SK-N-MC (cell line): ENCODE measurements around the gene NUDCD2.
"Not testable (repeated sequence)": the region's sequence is repeated elsewhere in the genome, so short reads cannot be mapped to it uniquely, and the experiment has no call there.

Source experiments
- DNase-seq: peaks from one replicate; pipeline ENCODE4 v3.0.0-alpha.2; 2011; ENCODE audit warnings: low read depth, low spot score
- H3K27ac ChIP-seq: fragments of 200-600 bp; sonication (generic); 2 replicates; pipeline ENCODE4 v1.5.1; 2016; ENCODE audit warnings: mixed run types
- H3K36me3 ChIP-seq: fragments of 200-600 bp; sonication (generic); 2 replicates; pipeline ENCODE4 v1.6.1; 2017; ENCODE audit warnings: antibody characterized with exemption, low read length, mixed read lengths; ENCODE audit not compliant: insufficient read depth
- H3K4me3 ChIP-seq: fragments of 200-600 bp; sonication (generic); 2 replicates; pipeline ENCODE4 v1.5.1; 2016
- H3K9ac ChIP-seq: fragments of 200-600 bp; sonication (generic); 2 replicates; pipeline ENCODE4 v1.8.0; 2017; ENCODE audit warnings: mixed run types, mixed read lengths; ENCODE audit not compliant: insufficient read length
- H3K9me3 ChIP-seq: fragments of 200-600 bp; sonication (generic); 2 replicates; pipeline ENCODE4 v1.6.1; 2017; ENCODE audit warnings: low read depth, mild to moderate bottlenecking, antibody characterized with exemption, low read length, moderate library complexity, mixed read lengths
- EZH2 ChIP-seq: fragments of 200-600 bp; sonication (generic); IDR thresholded peaks from one replicate; pipeline ENCODE4 v1.6.1; 2017; ENCODE audit warnings: antibody characterized with exemption
- FOXP2 ChIP-seq: optimal IDR thresholded peaks from 2 replicates; pipeline ENCODE3; 2011; ENCODE audit warnings: mild to moderate bottlenecking, moderate library complexity; ENCODE audit not compliant: insufficient read depth; ENCODE audit errors: extremely low read length, control extremely low read depth
- POLR2AphosphoS5 ChIP-seq: IDR thresholded peaks from 2 replicates; pipeline ENCODE4 v1.6.1; 2012; ENCODE audit warnings: mild to moderate bottlenecking, low read depth, low read length, borderline replicate concordance

Gene NUDCD2

GRCh38 chr5:163432544-163432943 is 27.4 kb downstream of the NUDCD2 start:
- no peak for TF ChIP-seq FOXP2
- TF ChIP-seq EZH2 = no peak
- TF ChIP-seq POLR2AphosphoS5 = no peak

GRCh38 chr5:163426128-163426527 is 33.8 kb downstream of the NUDCD2 start:
- H3K4me3 ChIP-seq, H3K9me3 ChIP-seq, H3K9ac ChIP-seq, DNase-seq, H3K36me3 ChIP-seq, H3K27ac ChIP-seq: not testable (repeated sequence)

More at GRCh38 chr5:163432544-163432943, 27.4 kb downstream of the NUDCD2 start:
- H3K9me3 ChIP-seq = no peaks in the 10 kb centered on the region
- H3K4me3 ChIP-seq = no peak overlapping the region
- no peak overlapping the region for H3K27ac ChIP-seq
- no peak overlapping the region for H3K9ac ChIP-seq
- no peak for DNase-seq
- no peaks in the 10 kb centered on the region for H3K36me3 ChIP-seq

- TF ChIP-seq EZH2 = no peak
- TF ChIP-seq FOXP2 = no peak
- no peak for TF ChIP-seq POLR2AphosphoS5
Measured at GRCh38 chr5:163424836-163425235, 35.1 kb downstream of the NUDCD2 start.

GRCh38 chr5:163415673-163416072 is 44.2 kb downstream of the NUDCD2 start:
- not testable (repeated sequence) for H3K27ac ChIP-seq, H3K4me3 ChIP-seq, H3K36me3 ChIP-seq, DNase-seq, H3K9ac ChIP-seq, H3K9me3 ChIP-seq

More at GRCh38 chr5:163424836-163425235, 35.1 kb downstream of the NUDCD2 start:
- no peak for DNase-seq
- no peak overlapping the region for H3K9ac ChIP-seq
- H3K9me3 ChIP-seq = no peaks in the 10 kb centered on the region
- no peaks in the 10 kb centered on the region for H3K36me3 ChIP-seq
- H3K27ac ChIP-seq = no peak overlapping the region
- no peak overlapping the region for H3K4me3 ChIP-seq

GRCh38 chr5:163410505-163410904 is 49.4 kb downstream of the NUDCD2 start:
- Histone ChIP-seq H3K9me3 (no peaks in the 10 kb centered on the region), H3K4me3 (no peak overlapping the region), H3K27ac (no peak overlapping the region), H3K36me3 (no peaks in the 10 kb centered on the region), H3K9ac (peak overlapping the region; percentile 15)
- TF ChIP-seq POLR2AphosphoS5 = no peak
- TF ChIP-seq EZH2 = no peak
- TF ChIP-seq FOXP2 = no peak
- DNase-seq = no peak

- Histone ChIP-seq H3K4me3 (no peak overlapping the region), H3K36me3 (no peaks in the 10 kb centered on the region), H3K9me3 (no peaks in the 10 kb centered on the region), H3K9ac (no peak overlapping the region), H3K27ac (no peak overlapping the region)
- no peak for DNase-seq
- TF ChIP-seq POLR2AphosphoS5 (no peak), FOXP2 (no peak), EZH2 (no peak)
Measured at GRCh38 chr5:163409384-163409783, 50.5 kb downstream of the NUDCD2 start.

- Histone ChIP-seq H3K9me3 (no peaks in the 10 kb centered on the region), H3K36me3 (no peaks in the 10 kb centered on the region), H3K9ac (peak overlapping the region; percentile 59), H3K4me3 (peak overlapping the region; percentile 73), H3K27ac (peak overlapping the region; percentile 95)
- peak; percentile 72 for DNase-seq
- TF ChIP-seq EZH2 = no peak
- no peak for TF ChIP-seq FOXP2
- no peak; the same call in 1 of the 2 replicates for TF ChIP-seq POLR2AphosphoS5
Measured at GRCh38 chr5:163408311-163408923, 51.5 kb downstream of the NUDCD2 start.

GRCh38 chr5:163407034-163407655 is 52.8 kb downstream of the NUDCD2 start:
- Histone ChIP-seq H3K9ac (peak overlapping the region; percentile 59), H3K36me3 (no peaks in the 10 kb centered on the region), H3K4me3 (peak overlapping the region; percentile 73), H3K27ac (peak overlapping the region; percentile 95), H3K9me3 (no peaks in the 10 kb centered on the region)
- peak; percentile 56 for DNase-seq
- TF ChIP-seq FOXP2 (no peak), POLR2AphosphoS5 (no peak), EZH2 (no peak)
